Immature natural killer cell (primary cell): ENCODE measurements around the gene TMEM255B. TPM values are rescaled to one million over a fixed set of nuclear protein-coding genes. Genes with fewer than 3 reads are reported as not detected.

Experiments used
- DNase-seq, 3 donors: peaks; one replicate each; pipeline ENCODE4 v3.0.0; 2022; ENCODE audit warnings: mixed read lengths in 1 of 3
- H3K27ac Mint-ChIP-seq, 6 donors: one replicate each; pipeline ENCODE4 v1.8.0; 2020; ENCODE audit warnings: mixed read lengths in 6 of 6, mild to moderate bottlenecking in 5 of 6, inconsistent platforms in 4 of 6, moderate library complexity in 3 of 6
- H3K27me3 Mint-ChIP-seq, 3 donors: one replicate each; pipeline ENCODE4 v1.8.0; 2020 to 2021; ENCODE audit warnings: low read depth in 3 of 3, mild to moderate bottlenecking in 3 of 3, mixed read lengths in 3 of 3, moderate library complexity in 3 of 3, inconsistent platforms in 1 of 3
- H3K36me3 Mint-ChIP-seq, 3 donors: one replicate each; pipeline ENCODE4 v1.8.0; 2020; ENCODE audit warnings: mixed read lengths in 3 of 3, inconsistent platforms in 2 of 3, mild to moderate bottlenecking in 2 of 3
- H3K4me1 Mint-ChIP-seq, 2 donors: one replicate each; pipeline ENCODE4 v1.8.0; 2020; ENCODE audit warnings: inconsistent platforms in 2 of 2, mild to moderate bottlenecking in 2 of 2, mixed read lengths in 2 of 2, moderate library complexity in 1 of 2
- H3K4me3 Mint-ChIP-seq, 5 donors: one replicate each; pipeline ENCODE4 v1.8.0; 2020; ENCODE audit warnings: mild to moderate bottlenecking in 5 of 5, mixed read lengths in 5 of 5, inconsistent platforms in 3 of 5, moderate library complexity in 3 of 5
- H3K9me3 Mint-ChIP-seq, 6 donors: one replicate each; pipeline ENCODE4 v1.8.0; 2020; ENCODE audit warnings: mild to moderate bottlenecking in 6 of 6, mixed read lengths in 6 of 6, inconsistent platforms in 4 of 6, moderate library complexity in 3 of 6
- polyA plus RNA-seq, 3 donors: library from polyadenylated mRNA; unstranded; fragments of 300-500 nt; fragmentation: Illumina TruSeq; gene quantifications; one replicate each; pipeline ENCODE4 v1.2.3, GENCODE V29; 2021

The TMEM255B gene
- polyA plus RNA-seq, 3 donors from 2014 or later, result not detected

DNA sequence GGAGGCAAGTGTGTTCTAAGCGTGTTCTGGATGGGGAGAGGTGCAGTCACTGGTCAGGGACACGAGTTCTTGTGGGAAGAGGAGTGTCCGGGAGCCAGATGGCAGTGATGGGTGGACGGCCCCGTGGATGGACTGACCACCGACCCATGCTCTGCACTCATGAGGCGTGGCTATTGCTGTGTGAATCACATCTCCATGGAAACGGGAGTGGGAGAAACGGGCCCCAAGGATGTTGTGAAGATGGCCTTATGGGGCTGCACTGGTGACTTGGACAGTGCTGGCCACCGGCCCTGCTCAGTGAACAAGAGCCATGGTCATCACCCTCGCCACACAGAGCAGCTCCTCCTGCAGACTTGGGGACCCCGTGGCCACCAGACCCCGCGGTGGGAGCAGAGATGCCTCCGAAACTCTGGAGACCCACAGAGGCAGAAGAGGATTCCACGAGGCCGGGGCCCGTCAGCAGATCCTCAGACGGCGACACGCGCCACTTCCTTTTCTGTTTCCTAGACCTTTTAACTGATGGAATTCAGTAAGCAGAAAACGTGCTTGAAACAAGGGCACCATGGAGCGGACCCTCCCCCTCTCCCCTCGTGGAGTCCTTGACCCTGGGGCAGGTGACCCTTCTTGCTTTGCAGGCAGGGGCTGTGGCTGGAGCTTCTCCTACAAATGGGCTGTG lies 57.4 kb downstream of the TMEM255B start:
- H3K4me1 Mint-ChIP-seq, result peaks cover 17 to 18% of the 10 kb centered on the region in 2 donors
- peak overlapping the region in 1 of 6 donors; percentile 61 for H3K27ac Mint-ChIP-seq
- no peaks in the 10 kb centered on the region for H3K36me3 Mint-ChIP-seq
- peak overlapping the region in 4 of 5 donors; percentile 57 to 91 (median 80) for H3K4me3 Mint-ChIP-seq
- DNase-seq, result no peak
- peaks cover 2 to 8% (median 8%) of the 10 kb centered on the region in 3 donors for H3K27me3 Mint-ChIP-seq
- no peaks in the 10 kb centered on the region for H3K9me3 Mint-ChIP-seq

DNA sequence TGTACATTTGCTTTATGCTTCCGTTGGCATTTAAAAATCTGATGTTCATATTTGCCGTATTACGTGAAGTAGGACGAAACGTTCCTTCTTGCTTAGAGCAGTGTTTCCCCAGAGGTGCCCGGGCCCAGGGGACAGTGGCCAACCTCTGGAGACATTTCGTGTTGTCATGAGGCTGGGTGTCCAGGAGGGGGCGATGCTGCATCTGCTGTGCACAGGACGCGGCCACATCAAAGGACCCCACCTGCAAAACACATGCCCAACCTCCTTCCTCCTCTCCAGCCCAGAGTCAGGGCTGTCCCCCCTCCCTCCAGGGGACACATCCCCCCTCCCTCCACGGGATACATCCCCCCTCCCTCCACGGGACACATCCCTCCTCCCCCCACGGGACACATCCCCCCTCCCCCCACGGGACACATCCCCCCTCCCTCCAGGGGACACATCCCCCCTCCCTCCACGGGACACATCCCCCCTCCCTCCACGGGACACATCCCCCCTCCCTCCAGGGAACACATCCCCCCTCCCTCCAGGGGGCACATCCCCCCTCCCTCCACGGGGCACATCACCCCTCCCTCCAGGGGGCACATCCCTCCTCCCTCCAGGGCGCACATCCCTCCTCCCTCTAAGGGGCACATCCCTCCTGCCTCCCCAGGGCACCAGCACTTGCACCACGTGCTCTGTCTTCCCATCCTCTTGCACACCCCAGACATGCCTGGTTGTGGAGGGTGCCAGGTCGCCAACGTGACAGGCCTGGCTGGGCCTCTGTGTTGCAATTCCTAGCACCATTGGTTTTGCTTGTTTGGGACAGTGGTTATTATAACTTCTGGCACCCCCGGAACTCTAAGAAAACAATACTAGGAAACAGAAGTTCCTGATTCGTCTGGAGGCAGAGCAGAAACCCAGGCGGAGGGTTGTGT lies 58.2 kb downstream of the TMEM255B start:
- Mint-ChIP-seq H3K4me1 (peaks cover 17 to 18% of the 10 kb centered on the region in 2 donors), H3K27ac (peak overlapping the region in 1 of 6 donors; percentile 61), H3K36me3 (no peaks in the 10 kb centered on the region), H3K4me3 (peak overlapping the region in 4 of 5 donors; percentile 55 to 70 (median 62)), H3K27me3 (peaks cover 2 to 8% (median 8%) of the 10 kb centered on the region in 3 donors), H3K9me3 (no peaks in the 10 kb centered on the region)
- peak; percentile 71 to 73 (median 72) for DNase-seq

DNA sequence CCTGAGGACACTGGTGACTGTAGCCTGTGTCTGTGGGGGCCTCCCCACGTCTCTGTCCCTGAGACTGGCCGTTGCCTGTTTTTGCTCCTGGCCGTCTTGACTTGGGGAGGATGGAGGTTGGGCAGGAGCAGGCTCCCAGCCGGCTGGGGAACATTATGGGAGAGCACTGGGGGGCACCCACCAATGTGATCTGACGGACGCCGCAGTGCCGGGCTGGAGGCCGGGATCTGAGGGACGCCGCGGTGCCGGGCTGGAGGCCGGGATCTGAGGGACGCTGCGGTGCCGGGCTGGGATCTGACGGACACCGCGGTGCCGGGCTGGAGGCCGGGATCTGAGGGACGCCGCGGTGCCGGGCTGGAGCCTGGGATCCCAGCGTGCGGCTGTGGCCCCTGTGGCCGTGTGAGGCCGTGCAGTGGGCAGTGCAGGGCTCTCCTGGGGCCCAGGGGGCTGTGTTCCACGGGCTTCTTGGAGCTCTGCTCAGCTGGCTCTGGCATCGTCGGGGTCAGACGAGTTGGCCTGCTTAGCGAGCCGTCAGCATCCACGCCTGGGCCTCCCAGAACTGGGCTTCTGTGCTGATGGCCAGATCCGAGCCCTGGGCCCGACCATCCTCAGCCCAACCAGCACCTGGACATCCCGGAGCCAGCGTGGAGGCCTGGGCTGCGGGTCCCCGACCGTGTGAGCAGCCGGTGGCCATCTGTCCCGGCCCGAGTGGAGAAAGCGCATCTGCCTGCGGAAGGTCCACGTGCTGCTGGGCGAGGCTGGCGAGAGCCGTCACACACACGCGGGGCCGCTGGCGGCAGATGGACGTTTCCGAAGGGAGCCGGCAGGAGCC lies 59.0 kb downstream of the TMEM255B start:
- Mint-ChIP-seq H3K27ac (no peak overlapping the region), H3K9me3 (no peaks in the 10 kb centered on the region), H3K4me1 (peaks cover 17 to 18% of the 10 kb centered on the region in 2 donors), H3K4me3 (no peak overlapping the region), H3K27me3 (peaks cover 2 to 8% (median 8%) of the 10 kb centered on the region in 3 donors), H3K36me3 (no peaks in the 10 kb centered on the region)
- no peak for DNase-seq

DNA sequence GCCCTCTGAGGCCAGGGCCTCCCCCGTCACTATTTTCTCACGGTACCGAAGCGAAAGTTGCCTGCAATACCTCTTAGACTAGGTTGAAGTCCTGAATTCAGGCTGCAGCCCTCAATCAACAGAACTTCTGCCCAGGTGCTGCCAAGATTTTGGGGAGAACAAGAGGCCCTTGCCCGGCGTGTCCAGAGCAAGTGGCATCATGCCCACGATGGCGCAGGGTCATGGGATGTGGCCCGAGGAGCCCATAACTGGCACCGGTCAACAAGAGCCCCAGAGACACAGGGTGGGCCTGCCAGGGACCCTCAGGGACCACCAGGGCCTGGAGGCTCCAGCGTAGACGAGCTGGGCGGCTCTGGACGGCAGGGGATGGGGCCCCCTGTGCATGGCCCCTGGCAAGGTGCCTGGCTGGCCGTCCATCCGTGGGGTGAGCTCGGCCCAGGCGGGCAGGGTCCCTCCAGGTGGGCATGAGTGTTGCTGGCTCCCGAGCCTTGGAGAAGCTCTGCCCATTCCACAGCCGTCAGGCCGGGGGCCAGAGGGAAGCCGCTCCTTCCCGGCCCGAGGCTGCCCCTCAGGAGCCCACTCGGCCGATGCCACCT lies 59.8 kb downstream of the TMEM255B start:
- no peak overlapping the region for H3K4me3 Mint-ChIP-seq
- peaks cover 17 to 18% of the 10 kb centered on the region in 2 donors for H3K4me1 Mint-ChIP-seq
- no peak overlapping the region for H3K27ac Mint-ChIP-seq
- H3K9me3 Mint-ChIP-seq, result no peaks in the 10 kb centered on the region
- peaks cover 4 to 8% (median 7%) of the 10 kb centered on the region in 3 donors for H3K27me3 Mint-ChIP-seq
- no peak for DNase-seq
- H3K36me3 Mint-ChIP-seq, result no peaks in the 10 kb centered on the region

DNA sequence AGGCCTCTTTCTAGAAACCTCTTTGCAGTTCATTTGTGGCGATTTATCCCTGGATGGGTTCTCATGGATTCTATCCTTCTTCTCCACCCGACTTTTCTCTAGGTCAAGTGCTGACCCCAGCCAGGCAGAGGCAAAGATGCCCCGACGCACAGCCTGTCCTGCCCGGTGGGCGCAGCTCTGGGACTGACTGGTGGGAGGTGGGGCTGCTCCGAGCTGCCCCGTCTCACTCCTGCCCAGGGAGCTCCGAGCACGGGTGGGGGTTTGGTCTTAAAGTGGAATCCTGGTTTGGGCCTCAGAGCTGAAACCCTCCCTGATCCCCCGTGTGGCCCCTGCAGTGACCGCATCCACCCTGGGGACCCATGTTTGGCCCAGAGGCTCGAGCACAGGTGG lies 60.3 kb downstream of the TMEM255B start:
- Mint-ChIP-seq H3K9me3 (no peaks in the 10 kb centered on the region), H3K27ac (no peak overlapping the region), H3K27me3 (peaks cover 4 to 8% (median 7%) of the 10 kb centered on the region in 3 donors), H3K36me3 (no peaks in the 10 kb centered on the region), H3K4me3 (no peak overlapping the region), H3K4me1 (peaks cover 17 to 18% of the 10 kb centered on the region in 2 donors)
- no peak for DNase-seq

DNA sequence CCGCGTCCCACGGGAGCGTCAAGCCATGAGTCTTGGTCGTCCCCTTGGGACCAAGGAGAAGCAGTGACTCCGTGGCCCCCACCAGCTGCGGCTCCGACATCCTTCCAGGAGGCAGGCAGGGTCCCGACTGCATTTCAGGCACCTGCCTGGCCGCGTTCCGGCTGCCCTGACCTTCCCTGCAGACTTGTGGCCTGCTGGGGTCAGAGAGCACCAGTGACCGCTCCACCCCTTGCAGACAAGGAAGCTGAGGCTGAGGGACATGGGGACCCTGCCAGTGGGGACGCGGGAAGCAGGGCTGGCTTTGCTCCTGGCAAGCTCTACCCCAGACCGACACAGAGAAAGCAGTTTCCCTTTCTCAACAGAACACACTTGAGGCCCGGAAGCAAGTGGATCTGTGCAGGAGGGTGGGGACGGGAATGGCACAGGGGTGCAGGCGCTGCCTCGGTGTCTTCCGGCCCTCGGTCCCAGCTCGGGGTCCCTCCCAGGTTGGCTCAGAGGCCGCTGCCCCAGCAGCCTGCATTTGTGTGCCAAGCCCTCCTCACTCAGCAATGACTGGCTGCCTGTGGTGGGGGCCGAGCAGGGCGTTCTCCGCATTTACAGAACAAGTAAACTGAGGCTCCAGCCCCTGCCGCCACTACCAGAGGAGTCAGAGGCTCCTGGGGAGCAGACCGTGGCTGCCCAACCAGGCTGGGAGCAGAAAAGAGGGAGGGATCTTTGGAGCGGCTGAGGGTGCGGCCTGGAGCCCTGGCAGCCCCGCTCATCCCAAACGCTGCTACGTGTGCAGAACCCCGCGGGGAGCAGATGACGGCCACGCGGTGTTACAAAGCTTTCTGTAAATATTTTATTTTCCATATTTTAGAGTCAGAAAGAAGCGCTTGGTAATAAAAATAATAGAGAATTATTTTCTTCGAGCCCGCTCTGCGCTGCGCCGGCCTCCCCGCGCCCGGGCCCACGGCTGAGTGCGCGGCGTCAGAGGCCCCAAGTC lies 61.0 kb downstream of the TMEM255B start:
- H3K9me3 Mint-ChIP-seq, result no peaks in the 10 kb centered on the region
- no peaks in the 10 kb centered on the region for H3K36me3 Mint-ChIP-seq
- H3K27me3 Mint-ChIP-seq, result peaks cover 4 to 8% (median 7%) of the 10 kb centered on the region in 3 donors
- H3K4me1 Mint-ChIP-seq, result peaks cover 17 to 18% of the 10 kb centered on the region in 2 donors
- no peak overlapping the region for H3K27ac Mint-ChIP-seq
- H3K4me3 Mint-ChIP-seq, result no peak overlapping the region
- DNase-seq, result no peak

DNA sequence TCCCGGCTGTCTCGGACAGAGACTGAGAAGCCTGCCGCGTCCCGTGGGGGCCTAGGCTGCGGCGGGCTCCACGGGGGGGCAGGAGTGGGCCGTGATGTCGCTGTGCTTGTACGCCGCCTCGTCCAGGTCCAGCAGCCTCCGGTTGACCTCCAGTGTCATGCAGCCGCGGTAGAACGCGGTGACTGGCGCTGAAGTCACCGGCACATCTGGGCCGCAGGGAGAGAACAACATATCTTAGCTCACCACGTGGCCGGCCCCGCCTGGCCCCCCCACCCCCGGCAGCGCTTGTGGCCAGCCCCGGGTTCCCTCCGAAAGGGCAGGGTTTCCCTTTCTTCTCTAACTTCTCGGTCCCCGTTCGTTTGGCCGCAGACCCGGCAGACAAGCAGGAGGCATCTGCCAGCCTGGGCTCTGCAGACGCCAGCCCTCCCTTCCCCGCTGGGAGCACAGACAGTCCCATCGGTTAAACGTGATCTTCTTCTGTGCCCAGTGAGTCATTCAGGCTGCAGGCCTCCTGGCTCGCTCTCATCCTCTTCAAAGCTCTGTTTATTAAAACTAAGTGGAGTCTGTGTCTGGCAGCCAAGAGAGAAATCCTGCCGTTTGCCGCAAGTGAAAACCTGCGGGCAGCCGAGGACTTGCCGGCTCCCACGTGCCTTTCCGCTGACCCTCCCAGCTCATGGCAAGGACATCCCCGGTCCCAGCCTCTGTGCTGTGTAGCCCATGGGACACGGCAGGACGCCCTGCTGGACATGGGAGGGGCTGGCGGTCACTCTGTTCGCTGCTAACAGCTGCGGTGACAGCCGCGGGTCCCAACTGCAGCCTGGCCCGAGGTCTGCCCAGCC lies 62.0 kb downstream of the TMEM255B start:
- no peak for DNase-seq
- H3K9me3 Mint-ChIP-seq, result no peaks in the 10 kb centered on the region

DNA sequence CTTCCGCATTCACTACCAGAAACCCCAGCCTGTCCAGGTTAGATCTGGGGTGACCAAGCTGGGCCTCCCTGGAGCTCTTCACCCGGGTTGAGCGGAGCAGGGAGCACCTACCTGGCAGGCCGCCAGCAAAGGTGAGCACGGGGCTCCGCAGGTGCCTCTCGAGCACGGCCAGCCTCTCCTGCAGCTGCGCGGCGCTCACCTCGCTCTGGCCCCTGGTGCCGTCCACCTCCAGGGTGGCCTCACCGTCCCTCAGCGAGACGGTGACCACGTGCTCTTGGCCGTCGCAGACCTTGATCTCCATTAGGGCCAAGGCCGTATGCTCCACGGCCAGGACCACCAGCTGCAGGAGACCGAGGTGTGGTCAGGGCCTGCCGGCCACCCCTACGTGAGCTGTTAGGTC lies 62.8 kb downstream of the TMEM255B start:
- no peak for DNase-seq
- Mint-ChIP-seq H3K36me3 (no peaks in the 10 kb centered on the region), H3K9me3 (no peaks in the 10 kb centered on the region), H3K4me3 (no peak overlapping the region), H3K27me3 (peaks cover 2 to 4% (median 3%) of the 10 kb centered on the region in 3 donors), H3K27ac (no peak overlapping the region), H3K4me1 (peaks cover 3 to 4% of the 10 kb centered on the region in 2 donors)

More for the DNA sequence above, 62.0 kb downstream of the TMEM255B start:
- H3K36me3 Mint-ChIP-seq, result no peaks in the 10 kb centered on the region
- peaks cover 9% of the 10 kb centered on the region in 2 donors for H3K4me1 Mint-ChIP-seq
- no peak overlapping the region for H3K4me3 Mint-ChIP-seq
- H3K27me3 Mint-ChIP-seq, result peaks cover 3 to 6% (median 4%) of the 10 kb centered on the region in 3 donors
- no peak overlapping the region for H3K27ac Mint-ChIP-seq

DNA sequence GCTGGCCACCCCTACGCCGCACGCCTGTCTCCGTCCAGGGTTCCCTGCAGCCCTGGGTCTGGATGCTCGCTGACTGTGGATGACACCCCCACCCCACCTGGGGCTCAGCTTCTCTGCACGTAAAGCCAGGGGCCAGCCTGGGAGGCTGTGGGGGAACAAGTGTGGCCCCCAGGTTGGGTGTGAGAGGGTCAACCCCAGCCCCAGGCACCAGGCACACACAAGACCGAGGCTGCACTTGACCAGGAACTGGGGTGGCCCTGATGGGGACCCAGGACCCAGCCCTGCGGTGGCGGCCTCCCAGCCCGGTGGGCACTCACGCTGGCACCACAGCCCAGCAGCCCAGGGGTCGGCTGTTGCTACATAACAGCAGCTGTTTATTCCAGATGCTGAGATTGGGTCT lies 63.2 kb downstream of the TMEM255B start:
- DNase-seq, result no peak
- Mint-ChIP-seq H3K9me3 (no peaks in the 10 kb centered on the region), H3K4me1 (peaks cover 0 to 2% of the 10 kb centered on the region in 2 donors), H3K27me3 (peaks cover 0 to 4% (median 1%) of the 10 kb centered on the region in 3 donors), H3K27ac (no peak overlapping the region), H3K36me3 (no peaks in the 10 kb centered on the region), H3K4me3 (no peak overlapping the region)

DNA sequence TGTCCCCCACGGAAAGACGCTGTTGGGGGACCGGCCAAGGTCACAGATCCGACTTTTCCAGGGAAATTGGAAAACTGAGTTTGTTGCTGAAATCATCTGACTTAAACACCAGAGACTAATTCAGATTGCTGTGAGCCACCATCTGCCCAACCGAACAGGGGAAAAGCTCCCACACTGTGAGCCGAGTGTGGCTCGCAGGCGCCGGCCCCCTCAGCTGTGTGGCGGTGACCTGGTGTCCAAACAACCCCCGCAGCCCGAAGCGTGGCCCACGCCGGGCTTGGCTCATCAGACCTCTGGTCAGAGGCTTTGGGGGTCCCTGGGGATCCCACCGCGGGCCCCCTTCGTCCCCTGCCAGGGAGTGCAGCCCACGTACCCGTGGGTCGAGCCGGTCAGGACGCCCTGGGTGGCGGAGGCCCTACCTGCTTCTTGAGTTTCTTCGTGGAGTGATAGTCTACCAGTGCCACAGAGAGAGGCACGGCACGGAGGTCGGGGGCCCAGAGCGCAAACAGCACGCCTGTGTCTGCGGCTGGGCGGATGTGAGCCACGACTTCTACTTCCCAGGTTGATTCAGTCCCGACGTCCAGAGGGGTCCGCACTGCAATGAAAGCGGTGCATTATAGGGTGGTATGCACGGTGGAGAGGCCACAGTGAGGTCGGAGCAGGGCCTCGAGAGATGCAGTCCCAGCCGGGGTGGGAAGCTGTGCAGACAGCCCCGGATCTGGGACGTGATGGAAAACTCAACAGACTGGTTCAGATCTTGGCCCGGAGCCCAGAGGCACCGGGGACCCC lies 64.1 kb downstream of the TMEM255B start:
- no peaks in the 10 kb centered on the region for H3K36me3 Mint-ChIP-seq
- H3K4me1 Mint-ChIP-seq, result no peaks in the 10 kb centered on the region
- DNase-seq, result no peak
- peaks cover 0 to 4% (median 1%) of the 10 kb centered on the region in 3 donors for H3K27me3 Mint-ChIP-seq
- H3K4me3 Mint-ChIP-seq, result no peak overlapping the region
- no peaks in the 10 kb centered on the region for H3K9me3 Mint-ChIP-seq
- H3K27ac Mint-ChIP-seq, result no peak overlapping the region

DNA sequence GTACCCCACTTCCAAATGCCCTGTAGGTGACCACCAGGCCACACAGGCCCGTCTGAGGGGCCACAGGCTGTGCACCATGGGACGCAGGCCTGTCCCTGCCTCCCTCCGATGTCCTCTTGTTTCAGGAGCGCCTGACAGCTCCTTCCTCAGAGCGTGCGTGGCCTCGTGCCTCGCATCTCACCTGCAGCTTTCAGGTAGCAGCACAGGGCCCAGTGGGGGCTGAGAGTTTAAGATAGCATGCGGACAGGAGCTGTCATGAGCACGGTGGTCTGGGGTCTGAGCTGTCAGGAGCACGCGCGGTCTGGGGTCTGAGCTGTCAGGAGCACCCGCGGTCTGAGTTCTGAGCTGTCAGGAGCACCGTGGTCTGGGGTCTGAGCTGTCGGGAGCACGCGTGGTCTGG lies 64.7 kb downstream of the TMEM255B start:
- Mint-ChIP-seq H3K27ac (no peak overlapping the region), H3K36me3 (no peaks in the 10 kb centered on the region), H3K4me1 (no peaks in the 10 kb centered on the region), H3K27me3 (peaks cover 0 to 4% (median 1%) of the 10 kb centered on the region in 3 donors), H3K9me3 (no peaks in the 10 kb centered on the region), H3K4me3 (no peak overlapping the region)
- no peak for DNase-seq
